IMR-90 (cell line): Measurements from ENCODE around the gene DNAJB8. TPM values are rescaled to one million over a fixed set of nuclear protein-coding genes. Genes with fewer than 3 reads are reported as not detected.

Source experiments
- ATAC-seq: fragments of 200-7000 bp; cut with Tn5 transposase; 2 replicates; pipeline ENCODE4 v1.9.1; 2020; ENCODE audit warnings: low read depth, mild to moderate bottlenecking, moderate library complexity
- BruUV-seq: library from RNA; stranded (reverse); fragments of 400-500 nt; replicated peaks from 2 replicates; lab custom pipeline; 2021; lab: Mats Ljungman, UMichigan
- CTCF ChIA-PET: fragments of 300-600 bp; formaldehyde crosslinking; extraction: SDS; loops from one replicate; lab custom pipeline; 2021; ENCODE audit warnings: antibody characterized with exemption; lab: Yijun Ruan, JAX
- POLR2A ChIA-PET: fragments of 300-600 bp; sonication (Branson Sonifier 250); formaldehyde crosslinking; loops from one replicate; lab custom pipeline; 2022; ENCODE audit warnings: antibody characterized with exemption; ENCODE audit not compliant: unreplicated experiment; lab: Charles Lee
- DNase-seq: peaks from one replicate; pipeline ENCODE4 v3.0.0; 2013
- H2AFZ ChIP-seq: replicated peaks from 2 replicates; pipeline ENCODE3; 2013; ENCODE audit warnings: low read length, mild to moderate bottlenecking; ENCODE audit not compliant: poor library complexity
- H2AK5ac ChIP-seq: 2 replicates; pipeline ENCODE4 v1.6.1; 2013; ENCODE audit warnings: low read depth, low read length, inconsistent platforms
- H2AK9ac ChIP-seq: replicated peaks from 2 replicates; pipeline ENCODE3; 2013; ENCODE audit warnings: mild to moderate bottlenecking, low read depth, low read length, moderate library complexity; ENCODE audit not compliant: poor library complexity
- H2BK120ac ChIP-seq: 2 replicates; pipeline ENCODE4 v1.6.1; 2013; ENCODE audit warnings: low read depth, low read length, inconsistent platforms
- H2BK15ac ChIP-seq: 3 replicates; pipeline ENCODE4 v1.6.1; 2013; ENCODE audit warnings: low read depth, low read length, inconsistent platforms
- H2BK20ac ChIP-seq: 2 replicates; pipeline ENCODE4 v1.6.1; 2013; ENCODE audit warnings: low read depth, mild to moderate bottlenecking, inconsistent platforms, low read length, moderate library complexity
- H2BK5ac ChIP-seq: 2 replicates; pipeline ENCODE4 v1.6.1; 2013; ENCODE audit warnings: mild to moderate bottlenecking, low read depth, low read length, inconsistent platforms; ENCODE audit not compliant: poor library complexity, severe bottlenecking
- H3K14ac ChIP-seq: replicated peaks from 2 replicates; pipeline ENCODE4 v1.6.1; 2013; ENCODE audit warnings: low read depth, low read length, inconsistent platforms
- H3K18ac ChIP-seq: 2 replicates; pipeline ENCODE4 v1.6.1; 2013; ENCODE audit warnings: low read depth, low read length, control low read depth
- H3K23ac ChIP-seq: 2 replicates; pipeline ENCODE4 v1.6.1; 2013; ENCODE audit warnings: low read depth, low read length, inconsistent platforms
- H3K27ac ChIP-seq: 2 replicates; pipeline ENCODE4 v1.5.1; 2013; ENCODE audit warnings: mild to moderate bottlenecking, control low read depth, low read length; ENCODE audit not compliant: insufficient read depth
- H3K27me3 ChIP-seq: 2 replicates; pipeline ENCODE4 v1.6.1; 2013; ENCODE audit warnings: low read length; ENCODE audit not compliant: control insufficient read depth, insufficient read depth
- H3K36me3 ChIP-seq: 2 replicates; pipeline ENCODE4 v1.6.1; 2013; ENCODE audit warnings: low read length, mixed read lengths; ENCODE audit not compliant: control insufficient read depth, insufficient read depth
- H3K4ac ChIP-seq: 2 replicates; pipeline ENCODE4 v1.6.1; 2013; ENCODE audit warnings: low read depth, low read length, inconsistent platforms
- H3K4me1 ChIP-seq: 2 replicates; pipeline ENCODE4 v1.6.1; 2013; ENCODE audit warnings: low read length, mixed read lengths; ENCODE audit not compliant: control insufficient read depth, insufficient read depth
- H3K4me2 ChIP-seq: 2 replicates; pipeline ENCODE4 v1.6.1; 2013; ENCODE audit warnings: low read depth, mild to moderate bottlenecking, control low read depth, low read length, moderate library complexity
- H3K4me3 ChIP-seq: 2 replicates; pipeline ENCODE4 v1.5.1; 2013; ENCODE audit warnings: low read depth, mild to moderate bottlenecking, control low read depth, low read length, moderate library complexity; ENCODE audit not compliant: insufficient read depth
- H3K56ac ChIP-seq: 2 replicates; pipeline ENCODE4 v1.6.1; 2013; ENCODE audit warnings: low read length, inconsistent platforms; ENCODE audit not compliant: insufficient read depth; ENCODE audit errors: extremely low read depth
- H3K79me1 ChIP-seq, 2 experiments: 2 replicates each; pipeline ENCODE4 v1.6.1; 2013; ENCODE audit warnings: low read length in 2 of 2, inconsistent platforms in 1 of 2, low read depth in 1 of 2
- H3K9ac ChIP-seq: 2 replicates; pipeline ENCODE4 v1.6.1; 2013; ENCODE audit warnings: low read depth, low read length, control low read depth
- H3K9me1 ChIP-seq: 2 replicates; pipeline ENCODE4 v1.6.1; 2013; ENCODE audit warnings: low read length, inconsistent platforms; ENCODE audit not compliant: insufficient read depth
- H3K9me3 ChIP-seq: 2 replicates; pipeline ENCODE4 v1.6.1; 2013; ENCODE audit warnings: low read length; ENCODE audit not compliant: control insufficient read depth, insufficient read depth
- H4K20me1 ChIP-seq: 2 replicates; pipeline ENCODE4 v1.6.1; 2013; ENCODE audit warnings: low read length, inconsistent platforms; ENCODE audit not compliant: insufficient read depth
- H4K5ac ChIP-seq: 2 replicates; pipeline ENCODE4 v1.6.1; 2013; ENCODE audit warnings: mild to moderate bottlenecking, low read depth, low read length, control low read depth
- H4K8ac ChIP-seq, 2 experiments: 2 replicates each; pipeline ENCODE4 v1.6.1; 2013; ENCODE audit warnings: low read depth in 2 of 2, low read length in 2 of 2, control low read depth in 1 of 2, inconsistent platforms in 1 of 2
- H4K91ac ChIP-seq: 2 replicates; pipeline ENCODE4 v1.6.1; 2013; ENCODE audit warnings: low read depth, low read length, inconsistent platforms; ENCODE audit not compliant: insufficient read depth
- CEBPB ChIP-seq: IDR thresholded peaks from 2 replicates; pipeline ENCODE4 v1.6.1; 2012; ENCODE audit warnings: low read depth, low read length, improper control_type of control experiment
- CHD1 ChIP-seq: IDR thresholded peaks from 2 replicates; pipeline ENCODE4 v1.6.1; 2012; ENCODE audit warnings: low read depth, low read length, improper control_type of control experiment
- MAFK ChIP-seq: IDR thresholded peaks from 2 replicates; pipeline ENCODE4 v1.6.1; 2012; ENCODE audit warnings: low read depth, low read length, improper control_type of control experiment
- MAZ ChIP-seq: IDR thresholded peaks from 2 replicates; pipeline ENCODE4 v1.6.1; 2012; ENCODE audit warnings: low read depth, mild to moderate bottlenecking, low read length, improper control_type of control experiment, moderate library complexity, borderline replicate concordance
- RCOR1 ChIP-seq: IDR thresholded peaks from 2 replicates; pipeline ENCODE4 v1.6.1; 2012; ENCODE audit warnings: mild to moderate bottlenecking, low read length, improper control_type of control experiment; ENCODE audit not compliant: insufficient replicate concordance
- RFX5 ChIP-seq: IDR thresholded peaks from 2 replicates; pipeline ENCODE4 v1.8.0; 2012; ENCODE audit warnings: low read depth, mild to moderate bottlenecking, low read length, moderate library complexity
- SMC3 ChIP-seq: fragments of 150-350 bp; IDR thresholded peaks from 2 replicates; pipeline ENCODE4 v1.6.1; 2016; ENCODE audit warnings: low read depth, mild to moderate bottlenecking, antibody characterized with exemption, low read length, moderate library complexity
- WGBS, 2 experiments: methylation state at CpG; one replicate each; pipeline versions ENCODE4 v1.1.5 to v1.1.7; 2013; ENCODE audit warnings: missing lambda C conversion rate in 2 of 2; ENCODE audit not compliant: insufficient read length in 1 of 2; ENCODE audit errors: extremely low coverage in 2 of 2; 5-methylcytosine and 5-hydroxymethylcytosine counted together
- dilution Hi-C: fragments of 300-500 bp; cut with HindIII; formaldehyde crosslinking; loops from one replicate; pipeline ENCODE4 v1.14.3; 2018; ENCODE audit warnings: low sequenced_read_pairs; ENCODE audit not compliant: unreplicated experiment
- in situ Hi-C: fragments of 300-500 bp; cut with MboI; formaldehyde crosslinking; loops from 3 replicates; pipeline ENCODE4 v1.14.3; 2019; ENCODE audit warnings: low sequenced_read_pairs, inconsistent platforms, mixed read lengths
- intact Hi-C: fragments of 100-400 bp; cut with micrococcal nuclease; formaldehyde crosslinking; loops from 2 replicates; pipeline ENCODE4 v1.10.0; 2022
- polyA plus RNA-seq, 3 experiments: library from polyadenylated mRNA; depleted of rRNA; stranded (reverse); fragments of >200 nt; gene quantifications; 2 replicates each; pipeline ENCODE4 v1.2.3, GENCODE V29; 2012; ENCODE audit warnings: low replicate concordance in 1 of 3
- total RNA-seq: library from RNA; depleted of rRNA; stranded (reverse); fragments of >200 nt; gene quantifications from 2 replicates; pipeline ENCODE4 v1.2.3, GENCODE V29; 2012
- TF ChIP-seq, protein P1 (sequence below): conservative IDR thresholded peaks from 2 replicates; pipeline ENCODE4 v1.5.1; 2012; ENCODE audit warnings: mild to moderate bottlenecking, low read depth, low read length, improper control_type of control experiment
- TF ChIP-seq, protein P2 (sequence below): fragments of 150-350 bp; IDR thresholded peaks from 2 replicates; pipeline ENCODE4 v1.6.1; 2016; ENCODE audit warnings: low read depth, mild to moderate bottlenecking, low read length, moderate library complexity, borderline replicate concordance

DNAJB8 gene
- total and polyA plus RNA-seq, 2 of the 4 experiments (the other 2 are of a cell fraction) = not detected

GRCh38 chr3:128436214-128436613 lies 30.5 kb downstream of the DNAJB8 start:
- TF ChIP-seq MAFK (no peak), CEBPB (no peak), SMC3 (no peak), RCOR1 (no peak), RFX5 (no peak), MAZ (no peak), CHD1 (no peak)
- TF ChIP-seq, protein P1, sequence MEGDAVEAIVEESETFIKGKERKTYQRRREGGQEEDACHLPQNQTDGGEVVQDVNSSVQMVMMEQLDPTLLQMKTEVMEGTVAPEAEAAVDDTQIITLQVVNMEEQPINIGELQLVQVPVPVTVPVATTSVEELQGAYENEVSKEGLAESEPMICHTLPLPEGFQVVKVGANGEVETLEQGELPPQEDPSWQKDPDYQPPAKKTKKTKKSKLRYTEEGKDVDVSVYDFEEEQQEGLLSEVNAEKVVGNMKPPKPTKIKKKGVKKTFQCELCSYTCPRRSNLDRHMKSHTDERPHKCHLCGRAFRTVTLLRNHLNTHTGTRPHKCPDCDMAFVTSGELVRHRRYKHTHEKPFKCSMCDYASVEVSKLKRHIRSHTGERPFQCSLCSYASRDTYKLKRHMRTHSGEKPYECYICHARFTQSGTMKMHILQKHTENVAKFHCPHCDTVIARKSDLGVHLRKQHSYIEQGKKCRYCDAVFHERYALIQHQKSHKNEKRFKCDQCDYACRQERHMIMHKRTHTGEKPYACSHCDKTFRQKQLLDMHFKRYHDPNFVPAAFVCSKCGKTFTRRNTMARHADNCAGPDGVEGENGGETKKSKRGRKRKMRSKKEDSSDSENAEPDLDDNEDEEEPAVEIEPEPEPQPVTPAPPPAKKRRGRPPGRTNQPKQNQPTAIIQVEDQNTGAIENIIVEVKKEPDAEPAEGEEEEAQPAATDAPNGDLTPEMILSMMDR = no peak
- TF ChIP-seq, protein P2, sequence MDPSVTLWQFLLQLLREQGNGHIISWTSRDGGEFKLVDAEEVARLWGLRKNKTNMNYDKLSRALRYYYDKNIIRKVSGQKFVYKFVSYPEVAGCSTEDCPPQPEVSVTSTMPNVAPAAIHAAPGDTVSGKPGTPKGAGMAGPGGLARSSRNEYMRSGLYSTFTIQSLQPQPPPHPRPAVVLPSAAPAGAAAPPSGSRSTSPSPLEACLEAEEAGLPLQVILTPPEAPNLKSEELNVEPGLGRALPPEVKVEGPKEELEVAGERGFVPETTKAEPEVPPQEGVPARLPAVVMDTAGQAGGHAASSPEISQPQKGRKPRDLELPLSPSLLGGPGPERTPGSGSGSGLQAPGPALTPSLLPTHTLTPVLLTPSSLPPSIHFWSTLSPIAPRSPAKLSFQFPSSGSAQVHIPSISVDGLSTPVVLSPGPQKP = no peak
- Histone ChIP-seq H3K56ac (no peak overlapping the region), H3K4ac (no peak overlapping the region), H3K18ac (no peak overlapping the region), H3K9me3 (peaks cover 3% of the 10 kb centered on the region; the same call in 1 of the 2 replicates), H3K14ac (no peak overlapping the region), H2AK9ac (no peak overlapping the region), H3K9me1 (no peaks in the 10 kb centered on the region), H2BK15ac (no peak overlapping the region), H2AFZ (no peak overlapping the region), H4K20me1 (no peaks in the 10 kb centered on the region; the same call in 1 of the 2 replicates), H3K9ac (no peak overlapping the region), H2BK5ac (no peak overlapping the region), H4K91ac (no peak overlapping the region), H3K23ac (no peak overlapping the region), H3K36me3 (no peaks in the 10 kb centered on the region), H3K27ac (no peak overlapping the region), H3K79me1 (no peaks in the 10 kb centered on the region), H2AK5ac (no peak overlapping the region), H3K4me1 (peaks cover 2% of the 10 kb centered on the region; the same call in 1 of the 2 replicates), H3K4me2 (no peak overlapping the region), H3K27me3 (peaks cover 71% of the 10 kb centered on the region), H4K8ac (no peak overlapping the region), H2BK20ac (no peak overlapping the region), H3K4me3 (no peak overlapping the region), H2BK120ac (no peak overlapping the region), H4K5ac (no peak overlapping the region)
- dilution Hi-C loops (no loop called here), intact Hi-C loops (no loop called here), in situ Hi-C loops (no loop called here)
- ChIA-PET CTCF (no interaction called here), POLR2A (no interaction called here)
- DNase-seq (no peak), ATAC-seq (no peak)
- no CpG with 5 or more reads among the region's 3 CpGs for WGBS, 2 experiments
- BruUV-seq = no TSS peak
